GM18526 (cell line): ENCODE measurements around the gene DYDC1.

Experiments
- POLR2A ChIP-seq: IDR thresholded peaks from 3 replicates; pipeline ENCODE4 v1.6.1; 2011; ENCODE audit not compliant: insufficient read length; ENCODE audit errors: extremely low read depth

The DYDC1 gene

DNA sequence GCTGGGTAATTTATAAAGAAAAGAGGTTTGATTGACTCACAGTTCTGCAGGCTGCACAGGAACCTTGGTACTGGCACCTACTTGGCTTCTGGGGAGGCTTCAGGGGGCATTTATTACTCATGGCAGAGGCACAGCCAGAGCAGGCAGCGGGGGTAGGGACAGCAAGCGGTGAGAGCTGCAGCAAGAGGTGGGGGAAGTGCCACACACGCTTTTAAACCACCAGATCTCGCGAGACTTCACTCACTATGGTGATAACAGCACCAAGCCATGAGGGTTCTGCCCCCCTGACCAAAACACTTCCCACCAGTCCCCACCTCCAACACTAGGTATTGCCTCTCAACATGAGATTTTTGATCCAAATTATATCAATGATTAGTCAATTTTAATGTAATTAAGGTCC lies 43.0 kb downstream of the DYDC1 start:
- no peak for TF ChIP-seq POLR2A

DNA sequence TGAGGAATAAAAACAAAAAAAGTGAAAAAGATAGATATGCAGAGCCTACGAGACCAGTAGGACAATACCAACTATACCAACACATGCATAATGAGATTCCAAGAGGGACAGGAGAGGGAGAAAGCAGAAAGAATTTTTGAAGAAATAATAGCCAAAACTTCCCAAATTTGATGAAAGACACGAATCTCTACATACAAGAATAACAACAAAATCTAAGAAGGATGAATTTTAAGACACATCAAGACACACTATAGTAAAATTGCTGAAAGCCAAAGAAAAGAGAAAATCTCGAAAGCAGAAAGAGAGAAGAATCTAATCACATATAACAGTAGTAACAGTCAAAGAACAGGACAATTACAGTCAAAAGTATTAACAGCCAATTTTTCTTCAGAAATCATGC lies 59.6 kb downstream of the DYDC1 start:
- TF ChIP-seq POLR2A, result no peak

DNA sequence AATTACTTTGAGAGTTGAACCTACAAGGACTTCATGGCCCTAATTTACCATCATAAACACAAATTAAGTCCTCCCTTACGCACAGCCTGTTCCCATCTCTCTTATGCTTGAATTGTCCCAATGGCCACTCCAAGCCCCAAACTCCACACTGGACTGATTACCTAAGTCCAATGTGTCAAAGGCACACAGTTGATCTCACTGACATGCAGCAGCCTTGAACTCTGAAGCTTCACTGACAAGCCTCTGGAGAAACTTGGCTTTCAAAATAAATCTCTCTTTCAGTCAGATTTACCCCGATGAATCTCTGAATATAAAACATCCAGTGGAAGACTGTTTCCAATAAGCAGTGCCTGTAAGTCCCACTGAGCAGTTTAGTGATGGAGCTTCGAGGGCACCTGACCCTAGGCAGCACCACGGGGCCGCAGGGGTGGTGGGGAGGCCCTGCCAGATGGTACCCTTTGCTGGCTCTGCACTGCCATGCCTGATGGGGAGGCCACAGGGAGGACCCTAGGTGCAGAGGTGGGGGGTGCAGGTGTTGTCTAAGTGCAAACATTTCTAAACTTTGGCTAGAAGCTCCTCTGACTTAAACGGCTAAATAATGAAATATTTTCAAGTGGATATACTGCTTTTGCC lies 63.8 kb downstream of the DYDC1 start:
- no peak for TF ChIP-seq POLR2A

DNA sequence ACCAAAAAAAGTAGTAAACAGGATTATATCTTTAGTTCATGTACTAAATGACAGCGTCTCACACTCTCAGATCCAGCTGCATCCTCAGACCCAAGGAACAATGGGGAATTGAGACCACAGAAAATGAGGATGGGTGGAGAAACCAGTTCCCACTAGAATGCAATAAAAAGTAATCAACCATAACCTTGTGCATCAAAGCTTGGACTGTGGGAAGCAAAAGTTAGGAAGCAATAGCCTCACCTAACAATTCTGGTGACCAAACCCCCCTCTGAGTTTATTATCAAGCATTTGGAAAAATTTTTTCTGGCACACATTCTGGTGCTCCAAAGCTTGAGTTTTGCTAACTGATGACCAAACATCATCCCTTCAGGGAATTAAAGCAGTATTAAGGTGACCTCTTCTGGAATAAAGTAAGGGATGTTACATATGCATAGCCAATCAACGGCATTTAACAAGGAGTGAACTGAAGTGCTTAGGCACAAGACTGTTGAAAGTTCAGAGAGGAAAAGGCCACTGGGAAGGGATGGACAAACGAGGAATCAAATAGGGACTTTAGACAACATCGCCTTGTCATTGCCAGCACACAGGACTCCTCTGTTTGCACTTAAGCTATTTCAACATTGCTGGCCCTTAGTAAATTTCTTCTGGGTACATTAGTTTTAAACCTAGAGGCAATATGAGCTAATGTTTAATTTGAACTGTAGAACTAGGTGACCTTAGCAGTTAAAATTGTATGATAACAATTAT lies 65.9 kb downstream of the DYDC1 start:
- no peak for TF ChIP-seq POLR2A

DNA sequence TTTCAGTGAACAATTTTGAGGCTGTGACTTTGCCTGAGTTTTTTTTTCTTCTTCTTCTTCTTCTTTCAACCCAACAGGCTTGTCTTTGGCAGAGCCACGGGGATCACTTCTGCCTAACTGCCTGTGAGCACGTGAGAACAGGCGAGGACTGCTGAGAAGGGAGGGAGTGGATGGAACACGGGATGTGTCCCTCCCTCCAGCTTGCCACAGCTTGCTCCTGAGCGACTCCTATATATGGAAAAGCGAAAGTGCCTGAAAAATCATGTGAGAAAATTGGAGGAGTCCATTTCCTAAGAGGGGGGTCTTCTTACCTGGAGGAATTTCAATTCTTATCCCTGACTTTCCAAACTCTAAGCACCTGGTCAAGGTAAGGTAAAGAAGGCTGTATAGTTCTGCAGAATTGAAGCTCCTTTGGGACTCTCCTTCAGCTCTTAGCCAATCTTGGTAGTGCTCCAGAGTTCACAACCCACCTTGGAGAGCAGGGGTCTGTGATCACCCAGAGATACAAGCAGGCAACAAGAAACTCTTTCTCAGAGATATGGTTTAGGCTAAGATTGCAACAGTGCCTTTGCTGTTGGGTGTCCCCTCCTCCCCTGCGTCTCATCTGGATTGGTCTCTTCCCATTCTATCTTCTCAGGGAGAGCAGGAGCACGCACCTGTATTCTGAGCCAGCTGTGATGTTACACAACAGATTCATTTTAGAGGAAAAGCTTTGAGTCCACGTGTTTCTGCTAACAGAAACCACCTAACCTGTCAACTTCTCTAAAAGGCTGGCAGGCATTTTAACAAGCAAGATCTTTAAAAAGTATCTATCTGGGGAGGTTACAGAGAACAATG lies 66.9 kb downstream of the DYDC1 start, which contains the start of gene MAT1A:
Gene MAT1A, minus strand, starts transcription at position 208 of the 837 bp plus-strand sequence. CDS start 235 bp downstream, outside the sequence.
- TF ChIP-seq POLR2A, result no peak

DNA sequence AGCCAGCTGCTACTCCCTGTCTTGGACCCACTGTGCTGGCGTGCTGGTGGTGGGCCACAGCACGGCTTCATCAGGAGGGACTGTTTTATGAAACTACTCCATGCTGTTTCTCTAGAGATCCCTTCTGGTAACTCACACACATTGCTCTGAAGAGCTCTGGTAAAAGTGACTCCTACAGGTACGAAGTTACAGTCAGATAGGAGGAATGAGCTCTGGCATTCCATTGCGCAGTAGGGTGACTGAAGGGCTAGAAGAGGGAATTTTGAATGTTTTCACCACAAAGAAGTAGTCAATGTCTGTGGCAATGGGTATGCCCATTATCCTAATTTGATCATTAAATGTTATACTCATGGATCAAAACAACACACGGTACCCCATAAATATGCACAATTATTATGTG lies 67.7 kb downstream of the DYDC1 start:
- TF ChIP-seq POLR2A, result no peak
